ENCODE measurements around the gene DPH6.
A peak's percentile ranks its signal among the peaks of the same experiment; 100 is the strongest.

DPH6 gene

DNA sequence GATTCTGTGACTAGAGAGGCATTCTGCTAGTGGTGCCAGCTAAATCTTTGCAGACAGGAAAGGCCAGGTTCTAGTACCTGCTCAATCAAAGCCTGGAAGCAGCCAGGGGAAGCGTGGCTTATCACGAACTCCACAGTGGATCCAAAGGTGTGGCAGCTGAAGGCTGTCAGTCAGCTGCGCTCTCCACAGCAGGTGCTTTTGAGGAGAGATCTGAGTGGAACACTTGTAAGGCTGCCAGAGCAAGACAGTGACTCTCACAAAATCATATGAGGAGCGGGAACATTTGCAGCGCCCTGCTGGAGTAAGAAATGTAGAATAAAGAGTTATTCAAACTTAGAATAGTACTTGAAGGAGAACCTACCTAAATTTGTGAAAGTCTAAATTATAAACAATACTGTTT lies 5.0 kb upstream of the DPH6 start:
- Histone ChIP-seq H3K18ac (ENCODE audit: low read depth in 1 of 2, low read length in 2 of 2) (no peak overlapping the region), H2BK120ac (ENCODE audit: low read depth, low read length) (no peak overlapping the region), H2BK5ac (ENCODE audit: low read depth, low read length, poor library complexity, severe bottlenecking) (no peak overlapping the region), H2BK15ac (ENCODE audit: low read depth, poor library complexity, severe bottlenecking) (no peak overlapping the region), H3K4ac (ENCODE audit: low read depth in 1 of 2, low read length in 2 of 2) (no peak overlapping the region), H3K36me3 (ENCODE audit: control insufficient read depth in 1 of 2, insufficient read depth in 2 of 2, low read depth in 1 of 2, low read length in 2 of 2) (peaks cover 0 to 8% of the 10 kb centered on the region in 2 experiments), H2BK12ac (ENCODE audit: low read length in 2 of 2) (no peak overlapping the region), H3K27ac (ENCODE audit: low read length, poor library complexity, severe bottlenecking) (no peak overlapping the region), H2AFZ (ENCODE audit: low read depth, low read length) (no peak overlapping the region), H3K4me1 (ENCODE audit: control insufficient read depth, insufficient read depth, low read depth, low read length) (peaks cover 2% of the 10 kb centered on the region), H3K4me3 (ENCODE audit: insufficient read depth in 1 of 2, low read depth in 1 of 2, low read length in 2 of 2) (no peak overlapping the region), H3K23ac (ENCODE audit: low read length in 2 of 2) (no peak overlapping the region), H3K9me3 (ENCODE audit: control insufficient read depth, low read length) (no peaks in the 10 kb centered on the region), H4K8ac (ENCODE audit: low read length) (no peak overlapping the region), H4K91ac (ENCODE audit: low read length) (no peak overlapping the region), H3K79me1 (replicated peaks; ENCODE audit: low read length, poor library complexity, severe bottlenecking) (peaks cover 10% of the 10 kb centered on the region), H3K9ac (ENCODE audit: low read length) (no peak overlapping the region), H3K4me2 (ENCODE audit: low read length, poor library complexity, severe bottlenecking) (no peak overlapping the region), H3K27me3 (ENCODE audit: control insufficient read depth in 1 of 2, insufficient read depth in 1 of 2, low read length in 2 of 2) (no peaks in the 10 kb centered on the region), H3K14ac (ENCODE audit: low read length in 2 of 2) (no peak overlapping the region), H2AK5ac (ENCODE audit: low read length, severe bottlenecking) (no peak overlapping the region)
- no peak for DNase-seq
- 100% methylated on average over 3 of the region's 5 CpGs for WGBS

DNA sequence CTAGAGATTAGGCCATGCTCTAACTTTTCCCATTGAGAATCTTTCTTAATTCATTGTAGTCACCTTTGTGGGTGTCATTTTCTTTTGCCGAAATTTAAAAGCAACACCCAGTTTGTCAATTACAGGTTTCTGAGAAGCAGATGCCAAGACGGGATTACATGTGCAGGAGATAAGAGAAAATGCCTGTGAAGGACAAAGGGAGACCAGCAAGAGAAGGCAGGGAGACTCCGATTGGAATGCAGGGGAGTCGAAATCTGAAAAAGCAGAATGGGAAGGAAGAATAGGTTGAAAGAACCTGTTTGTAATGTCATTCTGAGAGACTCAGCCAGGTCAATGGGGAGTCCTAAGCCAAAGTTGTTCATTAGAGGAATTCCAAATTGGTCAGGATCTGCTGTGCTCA lies 3.6 kb upstream of the DPH6 start:
- Histone ChIP-seq H3K9me3 (ENCODE audit: control insufficient read depth, low read length) (no peaks in the 10 kb centered on the region), H3K23ac (ENCODE audit: low read length in 2 of 2) (no peak overlapping the region), H3K36me3 (ENCODE audit: control insufficient read depth in 1 of 2, insufficient read depth in 2 of 2, low read depth in 1 of 2, low read length in 2 of 2) (peaks cover 0 to 8% of the 10 kb centered on the region in 2 experiments), H2BK15ac (ENCODE audit: low read depth, poor library complexity, severe bottlenecking) (no peak overlapping the region), H3K27me3 (ENCODE audit: control insufficient read depth in 1 of 2, insufficient read depth in 1 of 2, low read length in 2 of 2) (no peaks in the 10 kb centered on the region), H3K4ac (ENCODE audit: low read depth in 1 of 2, low read length in 2 of 2) (no peak overlapping the region), H3K4me2 (ENCODE audit: low read length, poor library complexity, severe bottlenecking) (no peak overlapping the region), H3K9ac (ENCODE audit: low read length) (no peak overlapping the region), H3K27ac (ENCODE audit: low read length, poor library complexity, severe bottlenecking) (no peak overlapping the region), H3K4me1 (ENCODE audit: control insufficient read depth, insufficient read depth, low read depth, low read length) (peaks cover 2% of the 10 kb centered on the region), H4K8ac (ENCODE audit: low read length) (no peak overlapping the region), H4K91ac (ENCODE audit: low read length) (no peak overlapping the region), H3K79me1 (replicated peaks; ENCODE audit: low read length, poor library complexity, severe bottlenecking) (peaks cover 10% of the 10 kb centered on the region), H3K18ac (ENCODE audit: low read depth in 1 of 2, low read length in 2 of 2) (no peak overlapping the region), H2AK5ac (ENCODE audit: low read length, severe bottlenecking) (no peak overlapping the region), H2BK120ac (ENCODE audit: low read depth, low read length) (no peak overlapping the region), H2BK12ac (ENCODE audit: low read length in 2 of 2) (no peak overlapping the region), H2AFZ (ENCODE audit: low read depth, low read length) (no peak overlapping the region), H3K14ac (ENCODE audit: low read length in 2 of 2) (no peak overlapping the region), H2BK5ac (ENCODE audit: low read depth, low read length, poor library complexity, severe bottlenecking) (no peak overlapping the region), H3K4me3 (ENCODE audit: insufficient read depth in 1 of 2, low read depth in 1 of 2, low read length in 2 of 2) (no peak overlapping the region)
- DNase-seq, result no peak
- 79% methylated on average over 4 of the region's 4 CpGs for WGBS

DNA sequence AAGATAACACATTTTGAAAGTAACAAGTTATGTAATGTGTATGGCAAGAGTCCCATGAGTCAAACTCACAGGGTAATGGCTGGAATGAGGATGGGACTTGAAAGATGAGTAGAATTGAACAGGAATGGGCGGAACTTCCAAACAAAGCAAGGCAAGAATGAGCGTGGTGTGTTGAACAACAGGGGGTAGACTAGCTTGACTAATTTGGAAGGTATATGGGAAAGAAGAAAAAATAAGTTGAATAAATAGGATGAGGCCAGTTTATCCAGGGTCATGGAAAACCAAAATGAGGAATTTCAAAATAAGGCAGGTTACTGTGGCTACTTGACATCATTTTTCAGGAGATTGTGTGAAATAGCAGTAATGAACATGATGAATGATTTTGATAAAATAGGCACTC lies 2.5 kb upstream of the DPH6 start:
- no peak overlapping the region for H2BK120ac ChIP-seq (ENCODE audit: low read depth, low read length)
- no peak for DNase-seq
- peaks cover 11% of the 10 kb centered on the region for H3K79me1 ChIP-seq (replicated peaks; ENCODE audit: low read length, poor library complexity, severe bottlenecking)
- no peak overlapping the region for H3K27ac ChIP-seq (ENCODE audit: low read length, poor library complexity, severe bottlenecking)
- H2AK5ac ChIP-seq (ENCODE audit: low read length, severe bottlenecking), result no peak overlapping the region
- H2BK5ac ChIP-seq (ENCODE audit: low read depth, low read length, poor library complexity, severe bottlenecking), result no peak overlapping the region
- no peaks in the 10 kb centered on the region for H3K9me3 ChIP-seq (ENCODE audit: control insufficient read depth, low read length)
- H3K14ac ChIP-seq (ENCODE audit: low read length in 2 of 2), result no peak overlapping the region
- H4K8ac ChIP-seq (ENCODE audit: low read length), result no peak overlapping the region
- H3K36me3 ChIP-seq (ENCODE audit: control insufficient read depth in 1 of 2, insufficient read depth in 2 of 2, low read depth in 1 of 2, low read length in 2 of 2), result peaks cover 0 to 8% of the 10 kb centered on the region in 2 experiments
- H2BK15ac ChIP-seq (ENCODE audit: low read depth, poor library complexity, severe bottlenecking), result no peak overlapping the region
- no peak overlapping the region for H2BK12ac ChIP-seq (ENCODE audit: low read length in 2 of 2)
- WGBS, result 95% methylated on average over 2 of the region's 2 CpGs
- H2AFZ ChIP-seq (ENCODE audit: low read depth, low read length), result no peak overlapping the region
- H3K9ac ChIP-seq (ENCODE audit: low read length), result no peak overlapping the region
- no peaks in the 10 kb centered on the region for H3K27me3 ChIP-seq (ENCODE audit: control insufficient read depth in 1 of 2, insufficient read depth in 1 of 2, low read length in 2 of 2)
- no peak overlapping the region for H3K23ac ChIP-seq (ENCODE audit: low read length in 2 of 2)
- no peak overlapping the region for H3K18ac ChIP-seq (ENCODE audit: low read depth in 1 of 2, low read length in 2 of 2)
- H4K91ac ChIP-seq (ENCODE audit: low read length), result no peak overlapping the region
- no peak overlapping the region for H3K4me3 ChIP-seq (ENCODE audit: insufficient read depth in 1 of 2, low read depth in 1 of 2, low read length in 2 of 2)
- no peak overlapping the region for H3K4me2 ChIP-seq (ENCODE audit: low read length, poor library complexity, severe bottlenecking)
- H3K4ac ChIP-seq (ENCODE audit: low read depth in 1 of 2, low read length in 2 of 2), result no peak overlapping the region
- peaks cover 2% of the 10 kb centered on the region for H3K4me1 ChIP-seq (ENCODE audit: control insufficient read depth, insufficient read depth, low read depth, low read length)

DNA sequence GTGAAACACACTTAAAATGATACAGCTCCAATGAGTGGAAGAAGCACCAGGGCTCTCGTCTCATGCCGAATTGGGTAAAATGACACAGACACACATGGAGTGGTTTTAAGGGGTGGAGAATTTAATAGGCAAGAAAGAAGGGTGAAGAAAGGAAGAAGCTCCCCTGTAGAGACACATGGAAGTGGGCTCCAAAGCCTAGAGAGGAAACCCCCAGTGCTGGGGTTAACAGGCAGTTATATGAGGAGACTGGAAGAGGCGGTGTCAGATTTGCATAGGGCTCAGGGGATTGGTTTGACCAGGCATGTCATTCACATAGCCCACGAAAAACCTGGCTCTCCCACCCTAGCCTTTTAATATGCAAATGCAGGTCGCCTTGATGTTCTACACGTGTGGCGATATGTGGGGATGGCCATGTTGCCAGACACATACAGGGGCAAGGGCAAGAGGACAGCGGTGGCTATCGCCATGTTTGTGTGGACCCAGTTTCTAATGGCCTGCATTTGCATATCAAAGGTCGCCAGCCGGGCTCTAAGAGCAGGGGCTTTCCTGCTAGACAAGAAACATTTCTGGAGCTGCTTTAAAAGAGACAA lies 1.9 kb upstream of the DPH6 start:
- Histone ChIP-seq H2AK5ac (ENCODE audit: low read length, severe bottlenecking) (no peak overlapping the region), H3K4ac (ENCODE audit: low read depth in 1 of 2, low read length in 2 of 2) (no peak overlapping the region), H3K4me3 (ENCODE audit: insufficient read depth in 1 of 2, low read depth in 1 of 2, low read length in 2 of 2) (no peak overlapping the region), H3K36me3 (ENCODE audit: control insufficient read depth in 1 of 2, insufficient read depth in 2 of 2, low read depth in 1 of 2, low read length in 2 of 2) (peaks cover 0 to 8% of the 10 kb centered on the region in 2 experiments), H3K4me1 (ENCODE audit: control insufficient read depth, insufficient read depth, low read depth, low read length) (peaks cover 2% of the 10 kb centered on the region), H3K27ac (ENCODE audit: low read length, poor library complexity, severe bottlenecking) (no peak overlapping the region), H4K91ac (ENCODE audit: low read length) (no peak overlapping the region), H3K4me2 (ENCODE audit: low read length, poor library complexity, severe bottlenecking) (no peak overlapping the region), H3K23ac (ENCODE audit: low read length in 2 of 2) (no peak overlapping the region), H4K8ac (ENCODE audit: low read length) (peak overlapping the region; percentile 27), H3K9ac (ENCODE audit: low read length) (no peak overlapping the region), H2BK120ac (ENCODE audit: low read depth, low read length) (no peak overlapping the region), H2BK5ac (ENCODE audit: low read depth, low read length, poor library complexity, severe bottlenecking) (no peak overlapping the region), H2AFZ (ENCODE audit: low read depth, low read length) (no peak overlapping the region), H3K9me3 (ENCODE audit: control insufficient read depth, low read length) (no peaks in the 10 kb centered on the region), H3K18ac (ENCODE audit: low read depth in 1 of 2, low read length in 2 of 2) (no peak overlapping the region), H2BK12ac (ENCODE audit: low read length in 2 of 2) (no peak overlapping the region), H3K79me1 (replicated peaks; ENCODE audit: low read length, poor library complexity, severe bottlenecking) (peaks cover 12% of the 10 kb centered on the region), H2BK15ac (ENCODE audit: low read depth, poor library complexity, severe bottlenecking) (no peak overlapping the region), H3K14ac (ENCODE audit: low read length in 2 of 2) (no peak overlapping the region), H3K27me3 (ENCODE audit: control insufficient read depth in 1 of 2, insufficient read depth in 1 of 2, low read length in 2 of 2) (no peaks in the 10 kb centered on the region)
- DNase-seq, result no peak
- 80% methylated on average over 11 of the region's 11 CpGs for WGBS
